Endothelial cell of umbilical vein (primary cell): ENCODE results near the gene GLCE. TPM values are rescaled to one million over a fixed set of nuclear protein-coding genes. Genes with fewer than 3 reads are reported as not detected.
"Not testable (repeated sequence)": the region's sequence is repeated elsewhere in the genome, so short reads cannot be mapped to it uniquely, and the experiment has no call there.

ENCODE experiments used
- BruUV-seq: library from RNA; stranded (reverse); fragments of 400-500 nt; replicated peaks from 2 replicates; lab custom pipeline; 2021; lab: Mats Ljungman, UMichigan
- CTCF ChIA-PET: fragments of 300-600, 350-600 bp; sonication (Branson Sonifier 250); formaldehyde crosslinking; loops from one replicate; lab custom pipeline; 2021; ENCODE audit warnings: antibody characterized with exemption, inconsistent platforms; lab: Charles Lee
- POLR2A ChIA-PET: fragments of 300-600, 350-600 bp; sonication (Branson Sonifier 250); formaldehyde crosslinking; loops from one replicate; lab custom pipeline; 2021; ENCODE audit warnings: antibody characterized with exemption, inconsistent platforms; lab: Charles Lee
- DNase-seq: peaks from one replicate; pipeline ENCODE4 v3.0.0-alpha.2; 2011; ENCODE audit warnings: low read depth, low spot score
- FAIRE-seq: peaks from 2 replicates; lab custom pipeline; 2011; peaks lifted over from hg19 to GRCh38; lab: Jason Lieb, UNC
- H2AFZ ChIP-seq: 2 replicates; pipeline ENCODE4 v1.6.0; 2012; ENCODE audit warnings: low read depth, low read length, control low read depth, inconsistent platforms
- H3K27ac ChIP-seq: 2 replicates; pipeline ENCODE4 v1.5.1; 2011; ENCODE audit warnings: low read depth, mild to moderate bottlenecking, control low read depth, low read length, moderate library complexity; ENCODE audit not compliant: insufficient read depth
- H3K27me3 ChIP-seq, 2 experiments: 2 replicates each; pipeline versions ENCODE4 v1.6.0 to v1.6.1; 2011; ENCODE audit warnings: low read length in 2 of 2, mixed read lengths in 1 of 2; ENCODE audit not compliant: control insufficient read depth in 2 of 2, insufficient read depth in 2 of 2
- H3K36me3 ChIP-seq, 2 experiments: 2 replicates in 1 of 2; 3 replicates in 1 of 2; pipeline ENCODE4 v1.5.1; 2011; ENCODE audit warnings: low read length in 2 of 2, mild to moderate bottlenecking in 1 of 2, moderate library complexity in 1 of 2; ENCODE audit not compliant: control insufficient read depth in 2 of 2, insufficient read depth in 2 of 2; ENCODE audit errors: extremely low read depth in 1 of 2
- H3K4me1 ChIP-seq: 3 replicates; pipeline ENCODE4 v1.5.1; 2011; ENCODE audit warnings: mild to moderate bottlenecking, low read length; ENCODE audit not compliant: control insufficient read depth, insufficient read depth; ENCODE audit errors: extremely low read depth
- H3K4me2 ChIP-seq: 2 replicates; pipeline ENCODE4 v1.6.1; 2011; ENCODE audit warnings: low read length, control low read depth, mixed read lengths; ENCODE audit not compliant: insufficient read depth
- H3K4me3 ChIP-seq, 3 experiments: fragments of 200-600 bp in 1 of 3; sonication (generic), shearing (Covaris generic) in 1 of 3; replicated peaks in 1 of 3; 2 replicates each; pipeline ENCODE4 v1.5.1; 2011 to 2016; ENCODE audit warnings: control low read depth in 3 of 3, low read length in 3 of 3, mild to moderate bottlenecking in 2 of 3, inconsistent platforms in 1 of 3, low read depth in 1 of 3, moderate library complexity in 1 of 3; ENCODE audit not compliant: insufficient read depth in 1 of 3
- H3K79me2 ChIP-seq: 2 replicates; pipeline ENCODE4 v1.6.0; 2012; ENCODE audit warnings: low read length, inconsistent platforms; ENCODE audit not compliant: control insufficient read depth, insufficient read depth
- H3K9ac ChIP-seq: replicated peaks from 2 replicates; pipeline ENCODE3; 2011; ENCODE audit warnings: low read length, control low read depth; ENCODE audit not compliant: insufficient read depth; ENCODE audit errors: extremely low read depth
- H3K9me1 ChIP-seq: replicated peaks from 3 replicates; pipeline ENCODE4 v1.6.0; 2011; ENCODE audit warnings: mild to moderate bottlenecking, low read length; ENCODE audit not compliant: control insufficient read depth, insufficient read depth; ENCODE audit errors: extremely low read depth
- H3K9me3 ChIP-seq: replicated peaks from 2 replicates; pipeline ENCODE4 v1.5.1; 2012; ENCODE audit warnings: low read length, inconsistent platforms; ENCODE audit not compliant: control insufficient read depth, insufficient read depth
- H4K20me1 ChIP-seq: replicated peaks from 2 replicates; pipeline ENCODE3; 2011; ENCODE audit warnings: mild to moderate bottlenecking, low read length; ENCODE audit not compliant: control insufficient read depth, insufficient read depth; ENCODE audit errors: extremely low read depth
- CTCF ChIP-seq, 2 donors: IDR thresholded peaks; 1 replicate in 1 of 2; 2 replicates in 1 of 2; pipeline ENCODE4 v1.5.1; 2011; ENCODE audit warnings: low read length in 2 of 2, mild to moderate bottlenecking in 2 of 2, moderate library complexity in 2 of 2, control low read depth in 1 of 2, inconsistent platforms in 1 of 2, low read depth in 1 of 2; ENCODE audit not compliant: insufficient read depth in 1 of 2; ENCODE audit errors: extremely low read depth in 1 of 2
- EZH2 ChIP-seq: IDR thresholded peaks from 2 replicates; pipeline ENCODE4 v1.6.1; 2012; ENCODE audit warnings: borderline replicate concordance, low read depth, mild to moderate bottlenecking, moderate library complexity, low read length, inconsistent platforms; ENCODE audit not compliant: severe bottlenecking
- FOS ChIP-seq: IDR thresholded peaks from 2 replicates; pipeline ENCODE4 v1.6.1; 2011; ENCODE audit warnings: mild to moderate bottlenecking, low read length, moderate library complexity, borderline replicate concordance; ENCODE audit not compliant: insufficient read depth
- GATA2 ChIP-seq: IDR thresholded peaks from 2 replicates; pipeline ENCODE4 v1.7.0; 2011; ENCODE audit warnings: low read depth, mild to moderate bottlenecking, moderate library complexity, mixed read lengths, low read length; ENCODE audit not compliant: insufficient read length, insufficient read depth
- JUN ChIP-seq: IDR thresholded peaks from 2 replicates; pipeline ENCODE4 v1.6.1; 2011; ENCODE audit warnings: borderline replicate concordance, low read depth; ENCODE audit not compliant: insufficient read length, insufficient read depth
- MAX ChIP-seq: IDR thresholded peaks from 2 replicates; pipeline ENCODE4 v1.6.1; 2011; ENCODE audit not compliant: insufficient read depth, insufficient read length
- MYC ChIP-seq: IDR thresholded peaks from one replicate; pipeline ENCODE4 v1.6.1; 2011; ENCODE audit warnings: mild to moderate bottlenecking, low read depth, low read length
- POLR2A ChIP-seq: IDR thresholded peaks from 2 replicates; pipeline ENCODE4 v1.6.1; 2012; ENCODE audit warnings: low read depth, mild to moderate bottlenecking, control low read depth, low read length
- POLR2AphosphoS5 ChIP-seq: IDR thresholded peaks from 2 replicates; pipeline ENCODE4 v1.6.1; 2012; ENCODE audit warnings: low read depth, mild to moderate bottlenecking, control low read depth, low read length, moderate library complexity; ENCODE audit not compliant: insufficient read depth
- dilution Hi-C: fragments of 300-500 bp; cut with MboI; formaldehyde crosslinking; loops from one replicate; pipeline ENCODE4 v1.15.0; 2019; ENCODE audit warnings: low sequenced_read_pairs; ENCODE audit not compliant: extremely low pct_ligation_motif_present
- intact Hi-C: fragments of 100-400 bp; cut with micrococcal nuclease; formaldehyde crosslinking; loops from one replicate; pipeline ENCODE4 v1.10.0; 2022
- polyA plus RNA-seq, 4 experiments: library from polyadenylated mRNA; depleted of rRNA in 3 of 4; stranded (reverse) in 3 of 4; unstranded in 1 of 4; fragments of >200 nt; gene quantifications; 2 replicates each; pipeline versions ENCODE4 v1.2.1 to v1.2.3, GENCODE V29; 2011 to 2012; ENCODE audit warnings: missing spikeins in 1 of 4
- total RNA-seq: library from RNA; stranded (reverse); gene quantifications from 2 replicates; pipeline ENCODE4 v1.2.3, GENCODE V29; 2021

Gene GLCE
- total and polyA plus RNA-seq, 2 donors (not counting 3 experiments of a cell fraction or from before 2014, with no cell fraction given): 48.1 to 86.6 TPM

- H3K27me3 ChIP-seq: peaks cover 24 to 25% of the 10 kb centered on the region in 2 experiments
- dilution Hi-C loops (no loop called here), intact Hi-C loops (no loop called here)
- H3K9me1 ChIP-seq: no peaks in the 10 kb centered on the region
- H3K9ac ChIP-seq: no peak overlapping the region
- no peaks in the 10 kb centered on the region for H3K4me1 ChIP-seq
- no peaks in the 10 kb centered on the region for H4K20me1 ChIP-seq
- DNase-seq (no peak), FAIRE-seq (no peak)
- no peak overlapping the region for H3K27ac ChIP-seq
- CTCF ChIA-PET: interaction anchor here (0.6 kb wide), 2 partner anchors 11 to 12 kb away, joined by 3 read pairs; no protein-coding TSS in a partner anchor
- POLR2A ChIA-PET: no interaction called here
- H3K9me3 ChIP-seq: no peaks in the 10 kb centered on the region
- H3K4me2 ChIP-seq: no peak overlapping the region
- TF ChIP-seq CTCF (IDR thresholded peaks at IDR 0.05; ENCODE audit: extremely low read depth in 1 of 2, insufficient read depth in 1 of 2, low read depth in 1 of 2, low read length in 2 of 2): no peak
- no peak for TF ChIP-seq EZH2
- no peak for TF ChIP-seq FOS
- no peak for TF ChIP-seq JUN
- no peak for TF ChIP-seq MYC
- TF ChIP-seq POLR2A: no peak
- no peak for TF ChIP-seq GATA2
- TF ChIP-seq MAX: no peak
- no peak for TF ChIP-seq POLR2AphosphoS5
- BruUV-seq: no TSS peak
- H2AFZ ChIP-seq: no peak overlapping the region
- no peak overlapping the region for H3K4me3 ChIP-seq
- H3K79me2 ChIP-seq: no peaks in the 10 kb centered on the region
- H3K36me3 ChIP-seq: no peaks in the 10 kb centered on the region
Measured at GRCh38 chr15:69299943-69300588, 139.6 kb downstream of the GLCE start.

- H3K27ac ChIP-seq, CTCF ChIA-PET, H4K20me1 ChIP-seq, H3K9me3 ChIP-seq, FAIRE-seq, H2AFZ ChIP-seq, H3K4me2 ChIP-seq, H3K9me1 ChIP-seq, POLR2A ChIA-PET, H3K9ac ChIP-seq, intact Hi-C loops, H3K4me3 ChIP-seq, DNase-seq, BruUV-seq, H3K79me2 ChIP-seq, H3K36me3 ChIP-seq, H3K4me1 ChIP-seq, dilution Hi-C loops: not testable (repeated sequence)
- peaks cover 23 to 24% of the 10 kb centered on the region in 2 experiments for H3K27me3 ChIP-seq
Measured at GRCh38 chr15:69301101-69301500, 140.7 kb downstream of the GLCE start.

GRCh38 chr15:69302087-69302486, 141.7 kb downstream of the GLCE start:
- dilution Hi-C loops, H3K4me3 ChIP-seq, CTCF ChIA-PET, POLR2A ChIA-PET, H3K4me1 ChIP-seq, H3K27ac ChIP-seq, H3K36me3 ChIP-seq, BruUV-seq, H3K79me2 ChIP-seq, H3K9me3 ChIP-seq, H3K9me1 ChIP-seq, H3K9ac ChIP-seq, H3K4me2 ChIP-seq, FAIRE-seq, H2AFZ ChIP-seq, intact Hi-C loops, H4K20me1 ChIP-seq, DNase-seq: not testable (repeated sequence)
- peaks cover 17 to 24% of the 10 kb centered on the region in 2 experiments for H3K27me3 ChIP-seq
